SK-N-SH (cell line): ENCODE results near the gene DEFB131B.

Experiments
- EZH2phosphoT487 ChIP-seq: fragments of 200-600 bp; sonication (generic); IDR thresholded peaks from 2 replicates; pipeline ENCODE4 v1.6.1; 2017; ENCODE audit warnings: low read depth, mixed run types, mild to moderate bottlenecking, antibody characterized with exemption, moderate library complexity, borderline replicate concordance
- MEF2A ChIP-seq: IDR thresholded peaks from 2 replicates; pipeline ENCODE4 v1.4.0; 2012; ENCODE audit warnings: low read depth, borderline replicate concordance
- RAD21 ChIP-seq: IDR thresholded peaks from 2 replicates; pipeline ENCODE4 v1.6.1; 2012; ENCODE audit warnings: mild to moderate bottlenecking, low read length
- TCF12 ChIP-seq: IDR thresholded peaks from 2 replicates; pipeline ENCODE4 v1.4.0; 2012
- TF ChIP-seq, protein P1 (sequence below): fragments of 200-600 bp; sonication (generic); IDR thresholded peaks from 2 replicates; pipeline ENCODE4 v1.6.1; 2017; ENCODE audit warnings: antibody characterized with exemption, mild to moderate bottlenecking, moderate library complexity

DNA sequence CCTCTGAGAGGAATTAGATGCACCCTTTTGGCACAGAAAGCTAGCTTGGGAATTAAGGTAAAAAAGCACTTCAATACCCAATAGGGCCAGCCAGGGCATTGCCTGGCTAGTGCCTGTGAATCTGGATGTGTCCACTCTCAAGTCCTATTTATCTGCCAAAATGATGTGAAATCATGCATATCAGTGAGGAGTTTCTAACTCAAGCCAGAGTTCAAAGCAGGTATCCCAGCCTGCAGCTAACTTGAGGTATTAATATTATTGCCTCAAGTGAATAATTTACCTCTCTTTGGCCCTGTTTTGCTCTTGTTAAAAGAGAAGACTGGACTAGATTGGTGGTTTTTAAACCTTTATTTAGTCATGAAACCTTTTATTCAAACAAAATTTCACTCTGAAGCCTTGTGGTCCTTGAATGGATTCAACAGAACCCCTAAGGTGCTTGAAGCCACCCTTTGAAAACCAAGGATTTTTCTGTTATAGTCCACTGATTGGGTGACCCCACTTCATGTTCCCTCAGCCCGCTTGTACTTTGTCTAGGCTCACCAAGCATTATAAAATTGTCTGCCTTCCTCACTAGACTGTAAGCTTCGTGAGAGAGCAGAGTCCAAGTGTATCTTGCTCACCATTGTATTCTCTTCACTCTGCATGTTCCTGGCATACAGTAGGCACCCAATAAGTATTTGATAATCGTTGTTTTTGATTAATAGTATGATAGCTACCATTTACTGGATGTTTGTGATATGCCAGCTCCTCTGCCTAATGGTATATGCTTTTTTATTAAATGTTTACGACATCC is 55.1 kb downstream of the DEFB131B start:
- TF ChIP-seq, protein P1, sequence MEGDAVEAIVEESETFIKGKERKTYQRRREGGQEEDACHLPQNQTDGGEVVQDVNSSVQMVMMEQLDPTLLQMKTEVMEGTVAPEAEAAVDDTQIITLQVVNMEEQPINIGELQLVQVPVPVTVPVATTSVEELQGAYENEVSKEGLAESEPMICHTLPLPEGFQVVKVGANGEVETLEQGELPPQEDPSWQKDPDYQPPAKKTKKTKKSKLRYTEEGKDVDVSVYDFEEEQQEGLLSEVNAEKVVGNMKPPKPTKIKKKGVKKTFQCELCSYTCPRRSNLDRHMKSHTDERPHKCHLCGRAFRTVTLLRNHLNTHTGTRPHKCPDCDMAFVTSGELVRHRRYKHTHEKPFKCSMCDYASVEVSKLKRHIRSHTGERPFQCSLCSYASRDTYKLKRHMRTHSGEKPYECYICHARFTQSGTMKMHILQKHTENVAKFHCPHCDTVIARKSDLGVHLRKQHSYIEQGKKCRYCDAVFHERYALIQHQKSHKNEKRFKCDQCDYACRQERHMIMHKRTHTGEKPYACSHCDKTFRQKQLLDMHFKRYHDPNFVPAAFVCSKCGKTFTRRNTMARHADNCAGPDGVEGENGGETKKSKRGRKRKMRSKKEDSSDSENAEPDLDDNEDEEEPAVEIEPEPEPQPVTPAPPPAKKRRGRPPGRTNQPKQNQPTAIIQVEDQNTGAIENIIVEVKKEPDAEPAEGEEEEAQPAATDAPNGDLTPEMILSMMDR: no peak
- TF ChIP-seq RAD21 (no peak), EZH2phosphoT487 (no peak), MEF2A (no peak), TCF12 (no peak)
